HepG2 (cell line): ENCODE data around the gene ANKRD65. TPM values are rescaled to one million over a fixed set of nuclear protein-coding genes. Genes with fewer than 3 reads are reported as not detected.

Experiments
- CENPX ChIP-seq: sonication (generic); formaldehyde crosslinking; IDR thresholded peaks from 2 replicates; pipeline ENCODE4 v1.9.0; 2021; ENCODE audit warnings: mild to moderate bottlenecking, missing genetic modification reagents, moderate library complexity
- DBP ChIP-seq: sonication (generic); formaldehyde crosslinking; IDR thresholded peaks from 2 replicates; pipeline ENCODE4 v1.4.0; 2020; ENCODE audit warnings: missing genetic modification reagents; ENCODE audit errors: not compliant biosample characterization
- ELF1 ChIP-seq: sonication (generic); formaldehyde crosslinking; IDR thresholded peaks from 2 replicates; pipeline ENCODE4 v1.4.0; 2020; ENCODE audit warnings: missing genetic modification reagents
- EP300 ChIP-seq, 3 experiments: sonication (generic) in 1 of 3; formaldehyde crosslinking in 1 of 3; IDR thresholded peaks; 2 replicates each; pipeline versions ENCODE4 v1.5.1 to v1.6.1; 2011 to 2020; ENCODE audit warnings: low read depth in 2 of 3, low read length in 2 of 3, borderline replicate concordance in 1 of 3, improper control_type of control experiment in 1 of 3, mild to moderate bottlenecking in 1 of 3, missing genetic modification reagents in 1 of 3, moderate library complexity in 1 of 3
- HCFC1 ChIP-seq: fragments of 150-350 bp; IDR thresholded peaks from 2 replicates; pipeline ENCODE4 v1.6.1; 2014; ENCODE audit warnings: low read depth, low read length
- KDM5A ChIP-seq: fragments of 200-600 bp; sonication (generic); IDR thresholded peaks from 2 replicates; pipeline ENCODE4 v1.7.0; 2018; ENCODE audit warnings: antibody characterized with exemption, mild to moderate bottlenecking, low read length, borderline replicate concordance
- MBD4 ChIP-seq: IDR thresholded peaks from 2 replicates; pipeline ENCODE4 v1.6.1; 2012; ENCODE audit warnings: low read length, inconsistent platforms, borderline replicate concordance
- SP1 ChIP-seq, 2 experiments: fragments of 450-650 bp in 1 of 2; sonication (generic) in 1 of 2; formaldehyde crosslinking in 1 of 2; IDR thresholded peaks; 2 replicates each; pipeline versions ENCODE4 v1.4.0 to v1.6.1; 2016 to 2020; ENCODE audit warnings: missing genetic modification reagents in 1 of 2
- YEATS4 ChIP-seq: sonication (generic); formaldehyde crosslinking; IDR thresholded peaks from 2 replicates; pipeline ENCODE4 v1.4.0; 2020; ENCODE audit warnings: missing genetic modification reagents, borderline replicate concordance
- ZBTB21 ChIP-seq: sonication (generic); formaldehyde crosslinking; IDR thresholded peaks from 2 replicates; pipeline ENCODE4 v1.4.0; 2020; ENCODE audit warnings: missing genetic modification reagents
- ZNF143 ChIP-seq: sonication (generic); formaldehyde crosslinking; IDR thresholded peaks from 2 replicates; pipeline ENCODE4 v1.4.0; 2020; ENCODE audit warnings: missing genetic modification reagents
- ZNF263 ChIP-seq: sonication (generic); formaldehyde crosslinking; IDR thresholded peaks from 2 replicates; pipeline ENCODE4 v1.4.0; 2020; ENCODE audit warnings: missing genetic modification reagents
- ZNF30 ChIP-seq: sonication (generic); formaldehyde crosslinking; IDR thresholded peaks from 2 replicates; pipeline ENCODE4 v1.5.0; 2020; ENCODE audit warnings: mild to moderate bottlenecking, missing genetic modification reagents
- ZNF335 ChIP-seq: sonication (generic); formaldehyde crosslinking; IDR thresholded peaks from 2 replicates; pipeline ENCODE4 v1.4.0; 2020; ENCODE audit warnings: missing genetic modification reagents
- ZNF546 ChIP-seq: sonication (generic); formaldehyde crosslinking; conservative IDR thresholded peaks from 2 replicates; pipeline ENCODE4 v1.8.1; 2023; ENCODE audit warnings: mild to moderate bottlenecking, missing genetic modification reagents
- ZNF577 ChIP-seq: sonication (generic); formaldehyde crosslinking; IDR thresholded peaks from 2 replicates; pipeline ENCODE4 v1.4.0; 2020; ENCODE audit warnings: mild to moderate bottlenecking, low read depth, missing genetic modification reagents, borderline replicate concordance
- ZNF644 ChIP-seq: IDR thresholded peaks from 2 replicates; pipeline ENCODE4 v1.6.1; 2016; ENCODE audit warnings: low read depth
- ZNF749 ChIP-seq: sonication (generic); formaldehyde crosslinking; IDR thresholded peaks from 2 replicates; pipeline ENCODE4 v1.8.0; 2022; ENCODE audit warnings: mild to moderate bottlenecking, missing genetic modification reagents, moderate library complexity, borderline replicate concordance
- ZNF773 ChIP-seq: sonication (generic); formaldehyde crosslinking; IDR thresholded peaks from 2 replicates; pipeline ENCODE4 v1.4.0; 2020; ENCODE audit warnings: missing genetic modification reagents, borderline replicate concordance
- ZNF879 ChIP-seq: sonication (generic); formaldehyde crosslinking; IDR thresholded peaks from 2 replicates; pipeline ENCODE4 v1.8.1; 2023; ENCODE audit warnings: missing genetic modification reagents
- polyA plus RNA-seq, 8 experiments: library from polyadenylated mRNA; depleted of rRNA in 3 of 8; stranded (reverse) in 7 of 8; unstranded in 1 of 8; fragments of >200 nt; fragmentation: Illumina TruSeq in 4 of 8; extraction: Trizol in 4 of 8; gene quantifications; 2 replicates each; pipeline versions ENCODE4 v1.2.1 to v1.2.3, GENCODE V29; 2011 to 2016; ENCODE audit warnings: low read depth in 4 of 8, missing spikeins in 1 of 8, mixed read lengths in 1 of 8; ENCODE audit not compliant: insufficient read depth in 1 of 8
- total RNA-seq, 5 experiments: library from RNA; depleted of rRNA; stranded (reverse); fragments of >200 nt; fragmentation: Illumina TruSeq; extraction: Trizol; gene quantifications; 2 replicates each; pipeline ENCODE4 v1.2.3, GENCODE V29; 2016; ENCODE audit warnings: low read depth in 1 of 5
- TF ChIP-seq, protein P1 (sequence below): sonication (generic); formaldehyde crosslinking; IDR thresholded peaks from 2 replicates; pipeline ENCODE4 v1.5.0; 2020; ENCODE audit warnings: missing genetic modification reagents
- TF ChIP-seq, protein P2 (sequence below): sonication (generic); formaldehyde crosslinking; IDR thresholded peaks from 2 replicates; pipeline ENCODE4 v1.9.0; 2021; ENCODE audit warnings: mild to moderate bottlenecking, missing genetic modification reagents

Gene ANKRD65
- total and polyA plus RNA-seq, 2 of the 13 experiments (the other 11 are each of a cell fraction or from before 2014, with no cell fraction given) = 12.1 to 30.1 TPM

DNA sequence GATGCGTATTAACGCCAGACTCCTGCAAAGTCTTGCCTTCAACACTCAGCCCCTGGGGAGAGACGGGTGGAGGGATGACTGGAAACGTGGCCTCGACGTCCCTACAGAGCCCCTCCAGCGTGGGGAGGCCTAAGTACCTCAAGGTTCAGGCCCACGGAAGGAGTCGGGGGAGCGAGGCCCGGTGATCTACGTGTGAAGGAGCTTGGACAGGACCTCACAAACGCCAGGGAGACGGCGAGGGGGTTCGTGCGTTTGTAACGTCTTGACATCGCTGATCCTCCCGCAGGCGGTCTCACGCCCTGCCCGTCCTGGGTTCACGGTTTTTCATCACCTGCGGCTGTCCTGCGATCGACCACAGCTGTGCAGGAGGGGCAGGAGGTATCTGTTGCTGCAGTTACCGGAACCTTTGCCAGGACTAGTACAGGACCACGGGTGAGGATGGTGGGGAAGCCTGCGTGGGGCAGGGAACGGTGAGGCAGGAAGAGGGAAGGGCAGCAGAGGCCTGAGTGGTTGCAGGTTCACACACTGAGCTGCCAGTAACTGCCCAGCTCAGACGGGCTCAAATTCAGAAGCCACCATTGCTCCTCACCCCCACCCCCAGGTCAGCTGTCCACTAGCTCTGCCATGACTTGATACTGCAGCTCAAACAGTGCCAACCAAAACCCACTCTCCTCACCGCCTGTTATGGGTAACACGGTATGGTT, 21.1 kb downstream of the ANKRD65 start (continued):
- no peak for TF ChIP-seq ELF1 (CRISPR knock-in tag)
- TF ChIP-seq, protein P1, sequence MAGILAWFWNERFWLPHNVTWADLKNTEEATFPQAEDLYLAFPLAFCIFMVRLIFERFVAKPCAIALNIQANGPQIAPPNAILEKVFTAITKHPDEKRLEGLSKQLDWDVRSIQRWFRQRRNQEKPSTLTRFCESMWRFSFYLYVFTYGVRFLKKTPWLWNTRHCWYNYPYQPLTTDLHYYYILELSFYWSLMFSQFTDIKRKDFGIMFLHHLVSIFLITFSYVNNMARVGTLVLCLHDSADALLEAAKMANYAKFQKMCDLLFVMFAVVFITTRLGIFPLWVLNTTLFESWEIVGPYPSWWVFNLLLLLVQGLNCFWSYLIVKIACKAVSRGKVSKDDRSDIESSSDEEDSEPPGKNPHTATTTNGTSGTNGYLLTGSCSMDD (CRISPR knock-in tag) = no peak
- TF ChIP-seq DBP (CRISPR knock-in tag) = no peak
- no peak for TF ChIP-seq YEATS4 (CRISPR knock-in tag)
- no peak for TF ChIP-seq ZNF773 (CRISPR knock-in tag)
- TF ChIP-seq ZNF749 (CRISPR knock-in tag) = no peak
- TF ChIP-seq ZNF577 (CRISPR knock-in tag) = no peak
- TF ChIP-seq ZNF879 (CRISPR knock-in tag) = no peak; the same call in 1 of the 2 replicates
- no peak for TF ChIP-seq ZNF263
- TF ChIP-seq EP300 (IDR thresholded peaks at IDR 0.05; ENCODE audit: low read depth in 2 of 2, low read length in 2 of 2) = no peak
- no peak for TF ChIP-seq EP300 (CRISPR knock-in tag; IDR thresholded peaks at IDR 0.05; ENCODE audit: borderline replicate concordance)
- TF ChIP-seq HCFC1 = no peak
- TF ChIP-seq CENPX = no peak
- TF ChIP-seq ZNF143 = no peak
- no peak for TF ChIP-seq ZNF644 (CRISPR knock-in tag)
- 0 out of 2 replicates have a peak, but pooled peaks have one; percentile 3 for TF ChIP-seq ZNF546
- no peak for TF ChIP-seq ZNF30 (CRISPR knock-in tag)
- no peak for TF ChIP-seq ZBTB21
- TF ChIP-seq ZNF335 (CRISPR knock-in tag) = no peak
- TF ChIP-seq, protein P2, sequence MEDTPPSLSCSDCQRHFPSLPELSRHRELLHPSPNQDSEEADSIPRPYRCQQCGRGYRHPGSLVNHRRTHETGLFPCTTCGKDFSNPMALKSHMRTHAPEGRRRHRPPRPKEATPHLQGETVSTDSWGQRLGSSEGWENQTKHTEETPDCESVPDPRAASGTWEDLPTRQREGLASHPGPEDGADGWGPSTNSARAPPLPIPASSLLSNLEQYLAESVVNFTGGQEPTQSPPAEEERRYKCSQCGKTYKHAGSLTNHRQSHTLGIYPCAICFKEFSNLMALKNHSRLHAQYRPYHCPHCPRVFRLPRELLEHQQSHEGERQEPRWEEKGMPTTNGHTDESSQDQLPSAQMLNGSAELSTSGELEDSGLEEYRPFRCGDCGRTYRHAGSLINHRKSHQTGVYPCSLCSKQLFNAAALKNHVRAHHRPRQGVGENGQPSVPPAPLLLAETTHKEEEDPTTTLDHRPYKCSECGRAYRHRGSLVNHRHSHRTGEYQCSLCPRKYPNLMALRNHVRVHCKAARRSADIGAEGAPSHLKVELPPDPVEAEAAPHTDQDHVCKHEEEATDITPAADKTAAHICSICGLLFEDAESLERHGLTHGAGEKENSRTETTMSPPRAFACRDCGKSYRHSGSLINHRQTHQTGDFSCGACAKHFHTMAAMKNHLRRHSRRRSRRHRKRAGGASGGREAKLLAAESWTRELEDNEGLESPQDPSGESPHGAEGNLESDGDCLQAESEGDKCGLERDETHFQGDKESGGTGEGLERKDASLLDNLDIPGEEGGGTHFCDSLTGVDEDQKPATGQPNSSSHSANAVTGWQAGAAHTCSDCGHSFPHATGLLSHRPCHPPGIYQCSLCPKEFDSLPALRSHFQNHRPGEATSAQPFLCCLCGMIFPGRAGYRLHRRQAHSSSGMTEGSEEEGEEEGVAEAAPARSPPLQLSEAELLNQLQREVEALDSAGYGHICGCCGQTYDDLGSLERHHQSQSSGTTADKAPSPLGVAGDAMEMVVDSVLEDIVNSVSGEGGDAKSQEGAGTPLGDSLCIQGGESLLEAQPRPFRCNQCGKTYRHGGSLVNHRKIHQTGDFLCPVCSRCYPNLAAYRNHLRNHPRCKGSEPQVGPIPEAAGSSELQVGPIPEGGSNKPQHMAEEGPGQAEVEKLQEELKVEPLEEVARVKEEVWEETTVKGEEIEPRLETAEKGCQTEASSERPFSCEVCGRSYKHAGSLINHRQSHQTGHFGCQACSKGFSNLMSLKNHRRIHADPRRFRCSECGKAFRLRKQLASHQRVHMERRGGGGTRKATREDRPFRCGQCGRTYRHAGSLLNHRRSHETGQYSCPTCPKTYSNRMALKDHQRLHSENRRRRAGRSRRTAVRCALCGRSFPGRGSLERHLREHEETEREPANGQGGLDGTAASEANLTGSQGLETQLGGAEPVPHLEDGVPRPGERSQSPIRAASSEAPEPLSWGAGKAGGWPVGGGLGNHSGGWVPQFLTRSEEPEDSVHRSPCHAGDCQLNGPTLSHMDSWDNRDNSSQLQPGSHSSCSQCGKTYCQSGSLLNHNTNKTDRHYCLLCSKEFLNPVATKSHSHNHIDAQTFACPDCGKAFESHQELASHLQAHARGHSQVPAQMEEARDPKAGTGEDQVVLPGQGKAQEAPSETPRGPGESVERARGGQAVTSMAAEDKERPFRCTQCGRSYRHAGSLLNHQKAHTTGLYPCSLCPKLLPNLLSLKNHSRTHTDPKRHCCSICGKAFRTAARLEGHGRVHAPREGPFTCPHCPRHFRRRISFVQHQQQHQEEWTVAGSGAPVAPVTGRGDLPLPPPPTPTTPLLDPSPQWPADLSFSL (CRISPR knock-in tag) = no peak
- no peak for TF ChIP-seq KDM5A
- TF ChIP-seq MBD4 = no peak
- TF ChIP-seq SP1 (IDR thresholded peaks at IDR 0.05) = no peak
- 0 out of 2 replicates have a peak, but pooled peaks have one; percentile 7 for TF ChIP-seq SP1 (CRISPR knock-in tag; IDR thresholded peaks at IDR 0.05)
